Measurements from ENCODE around the gene INCA1. TPM values are rescaled to one million over a fixed set of nuclear protein-coding genes. Genes with fewer than 3 reads are reported as not detected.

The INCA1 gene
- total and polyA plus RNA-seq, 2 of the 13 experiments (the other 11 are each of a cell fraction or from before 2014, with no cell fraction given) = 0.93 to 2.6 TPM

GRCh38 chr17:4966844-4967538 is 30.3 kb downstream of the INCA1 start (continued):
- TF ChIP-seq AHDC1 (CRISPR knock-in tag; IDR thresholded peaks at IDR 0.05; ENCODE audit: borderline replicate concordance) = no peak
- no peak for TF ChIP-seq HIVEP1 (CRISPR knock-in tag; IDR thresholded peaks at IDR 0.05)
- no peak for TF ChIP-seq PRDM10 (CRISPR knock-in tag; IDR thresholded peaks at IDR 0.05; ENCODE audit: low read depth)
- peak; percentile 49 for TF ChIP-seq ZNF781 (CRISPR knock-in tag; IDR thresholded peaks at IDR 0.05; ENCODE audit: borderline replicate concordance, not compliant biosample characterization)
- peak; percentile 46; the same call in 1 of the 2 replicates for TF ChIP-seq NR2C2 (CRISPR knock-in tag; IDR thresholded peaks at IDR 0.05; ENCODE audit: borderline replicate concordance)
- TF ChIP-seq RAD21 (CRISPR knock-in tag; IDR thresholded peaks at IDR 0.05) = no peak
- no peak for TF ChIP-seq NFRKB (IDR thresholded peaks at IDR 0.05)
- TF ChIP-seq AGO2 (optimal IDR thresholded peaks at IDR 0.05; ENCODE audit: low read depth, low read length) = peak; percentile 73
- no peak for TF ChIP-seq SMC3 (IDR thresholded peaks at IDR 0.05; ENCODE audit: low read length)
- TF ChIP-seq DBP (CRISPR knock-in tag; IDR thresholded peaks at IDR 0.05; ENCODE audit: not compliant biosample characterization) = peak; percentile 55
- peak; percentile 36; the same call in 1 of the 2 replicates for TF ChIP-seq KLF12 (CRISPR knock-in tag; IDR thresholded peaks at IDR 0.05; ENCODE audit: borderline replicate concordance)
- TF ChIP-seq ZNF510 (CRISPR knock-in tag; IDR thresholded peaks at IDR 0.05; ENCODE audit: low read depth) = no peak
- TF ChIP-seq ZBTB20 (CRISPR knock-in tag; IDR thresholded peaks at IDR 0.05; ENCODE audit: borderline replicate concordance, low read depth) = peak; percentile 79; the same call in 1 of the 2 replicates
- TF ChIP-seq ZNF143 (CRISPR knock-in tag; IDR thresholded peaks at IDR 0.05) = no peak
- TF ChIP-seq ZNF570 (CRISPR knock-in tag; IDR thresholded peaks at IDR 0.05; ENCODE audit: borderline replicate concordance) = no peak
- TF ChIP-seq SETDB1 (CRISPR knock-in tag; IDR thresholded peaks at IDR 0.05; ENCODE audit: borderline replicate concordance) = no peak
- TF ChIP-seq ZNF567 (CRISPR knock-in tag; IDR thresholded peaks at IDR 0.05; ENCODE audit: borderline replicate concordance) = no peak
- no peak for TF ChIP-seq SRY (CRISPR knock-in tag; IDR thresholded peaks at IDR 0.05)
- TF ChIP-seq ARHGAP35 (CRISPR knock-in tag; IDR thresholded peaks at IDR 0.05; ENCODE audit: borderline replicate concordance) = 0 out of 2 replicates have a peak, but pooled peaks have one; percentile 71

Measured in HepG2 (cell line).